OCI-LY1 (cell line): ENCODE results near the gene MLXIP.

Experiments
- CTCF ChIP-seq: fragments of 200-600 bp; sonication (generic), shearing (Covaris generic); IDR thresholded peaks from 2 replicates; pipeline ENCODE4 v1.5.1; 2017; ENCODE audit warnings: mild to moderate bottlenecking, antibody characterized with exemption, low read length, moderate library complexity, mixed read lengths
- EZH2 ChIP-seq: fragments of 200-600 bp; sonication (generic), shearing (Covaris generic); IDR thresholded peaks from 2 replicates; pipeline ENCODE4 v1.8.0; 2017; ENCODE audit warnings: borderline replicate concordance, mixed run types, mild to moderate bottlenecking, antibody characterized with exemption, low read length, moderate library complexity, mixed read lengths

GRCh38 chr12:122067966-122068365, 10.6 kb upstream of the MLXIP start:
- TF ChIP-seq CTCF (no peak), EZH2 (no peak)
